ENCODE results near the gene MS4A8. TPM values are rescaled to one million over a fixed set of nuclear protein-coding genes. Genes with fewer than 3 reads are reported as not detected.

The MS4A8 gene
- total RNA-seq, 4 donors from 2014 or later, result 0.98 to 9.5 (median 2.1) TPM; not detected in 1

DNA sequence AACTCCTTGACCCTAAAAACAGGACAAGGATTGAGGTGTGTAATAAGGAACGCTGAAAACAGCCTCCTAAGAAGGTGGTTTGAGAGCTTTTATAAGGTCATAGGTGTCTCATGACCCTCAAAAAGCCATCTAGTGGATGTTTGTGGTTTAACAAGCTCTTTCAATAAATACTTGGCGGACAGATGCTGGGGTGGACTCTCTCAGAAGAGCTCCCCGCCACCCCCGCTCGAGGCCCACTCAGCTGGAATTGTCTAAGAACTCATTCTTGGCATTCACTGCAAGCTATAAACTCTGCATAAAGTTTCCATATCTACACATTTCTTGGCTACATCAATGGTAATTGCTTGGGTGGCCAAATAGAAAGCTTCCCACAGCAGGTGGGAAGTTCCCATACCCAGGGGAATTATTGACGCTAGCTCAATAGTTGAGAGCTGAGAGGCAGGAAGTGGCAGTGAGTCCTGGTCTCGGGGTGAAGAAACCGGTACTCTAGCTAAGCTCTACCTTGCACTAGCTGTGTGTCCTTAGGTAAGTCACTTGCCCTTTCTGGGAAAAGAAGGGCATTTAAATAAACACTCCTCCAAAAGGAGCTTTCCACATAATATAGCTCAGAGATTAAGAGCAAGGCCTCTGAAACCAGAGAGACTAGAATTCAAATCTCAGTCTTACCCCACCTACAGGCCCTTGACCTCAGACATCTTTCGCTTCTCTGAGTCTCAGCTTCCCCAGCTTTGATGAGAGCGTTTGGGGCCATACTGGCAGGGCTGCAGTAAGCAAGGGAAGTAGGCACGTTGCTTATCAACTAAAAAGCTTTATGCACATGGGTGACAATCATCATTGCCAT, 63.7 kb downstream of the MS4A8 start:
- H3K27me3 ChIP-seq, result no peaks in the 10 kb centered on the region
- H3K36me3 ChIP-seq, result no peaks in the 10 kb centered on the region
- DNase-seq, result no peak
- H3K9me3 ChIP-seq, result no peaks in the 10 kb centered on the region
- H3K4me3 ChIP-seq, result no peak overlapping the region
- no peak overlapping the region for H3K27ac ChIP-seq
- intact Hi-C loops (cut with DNase I; ENCODE audit: low total_unique reads), result no loop called here
- TF ChIP-seq, protein P1, sequence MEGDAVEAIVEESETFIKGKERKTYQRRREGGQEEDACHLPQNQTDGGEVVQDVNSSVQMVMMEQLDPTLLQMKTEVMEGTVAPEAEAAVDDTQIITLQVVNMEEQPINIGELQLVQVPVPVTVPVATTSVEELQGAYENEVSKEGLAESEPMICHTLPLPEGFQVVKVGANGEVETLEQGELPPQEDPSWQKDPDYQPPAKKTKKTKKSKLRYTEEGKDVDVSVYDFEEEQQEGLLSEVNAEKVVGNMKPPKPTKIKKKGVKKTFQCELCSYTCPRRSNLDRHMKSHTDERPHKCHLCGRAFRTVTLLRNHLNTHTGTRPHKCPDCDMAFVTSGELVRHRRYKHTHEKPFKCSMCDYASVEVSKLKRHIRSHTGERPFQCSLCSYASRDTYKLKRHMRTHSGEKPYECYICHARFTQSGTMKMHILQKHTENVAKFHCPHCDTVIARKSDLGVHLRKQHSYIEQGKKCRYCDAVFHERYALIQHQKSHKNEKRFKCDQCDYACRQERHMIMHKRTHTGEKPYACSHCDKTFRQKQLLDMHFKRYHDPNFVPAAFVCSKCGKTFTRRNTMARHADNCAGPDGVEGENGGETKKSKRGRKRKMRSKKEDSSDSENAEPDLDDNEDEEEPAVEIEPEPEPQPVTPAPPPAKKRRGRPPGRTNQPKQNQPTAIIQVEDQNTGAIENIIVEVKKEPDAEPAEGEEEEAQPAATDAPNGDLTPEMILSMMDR (IDR thresholded peaks at IDR 0.05), result no peak
- no peak for TF ChIP-seq POLR2A (IDR thresholded peaks at IDR 0.05)
- H3K4me1 ChIP-seq, result no peaks in the 10 kb centered on the region

DNA sequence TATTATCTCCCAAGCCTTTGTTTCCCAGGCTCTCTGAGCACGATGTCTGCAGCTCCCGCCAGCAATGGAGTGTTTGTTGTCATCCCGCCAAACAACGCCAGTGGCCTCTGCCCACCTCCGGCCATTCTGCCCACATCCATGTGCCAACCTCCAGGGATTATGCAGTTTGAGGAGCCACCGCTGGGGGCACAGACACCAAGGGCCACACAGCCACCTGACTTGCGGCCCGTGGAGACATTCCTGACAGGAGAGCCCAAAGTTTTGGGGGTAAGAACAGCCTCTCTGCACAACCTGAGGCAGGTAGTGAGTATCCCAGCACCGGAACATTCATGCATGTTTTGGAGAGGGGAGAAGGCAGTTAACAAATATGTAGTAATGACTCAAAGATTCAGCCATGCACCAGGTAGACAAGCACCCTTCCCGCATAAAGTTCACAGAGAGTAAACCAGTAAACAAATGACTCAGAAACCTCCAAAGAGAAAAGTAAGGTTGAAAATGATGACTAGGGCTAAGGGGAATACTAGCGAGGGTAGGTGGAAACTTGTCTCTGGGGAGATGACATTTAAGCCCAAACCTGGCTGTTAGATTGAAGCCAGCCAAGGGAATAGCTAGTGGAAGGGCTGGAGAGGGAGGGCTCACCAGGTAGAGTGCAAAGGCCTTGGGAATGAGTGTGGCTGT, 64.4 kb downstream of the MS4A8 start:
- Histone ChIP-seq H3K4me3 (no peak overlapping the region), H3K36me3 (no peaks in the 10 kb centered on the region), H3K27me3 (no peaks in the 10 kb centered on the region), H3K4me1 (no peaks in the 10 kb centered on the region), H3K9me3 (no peaks in the 10 kb centered on the region), H3K27ac (no peak overlapping the region)
- TF ChIP-seq, protein P1 (IDR thresholded peaks at IDR 0.05), result no peak
- no peak for TF ChIP-seq POLR2A (IDR thresholded peaks at IDR 0.05)
- no peak for DNase-seq
- intact Hi-C loops (cut with DNase I; ENCODE audit: low total_unique reads), result no loop called here

DNA sequence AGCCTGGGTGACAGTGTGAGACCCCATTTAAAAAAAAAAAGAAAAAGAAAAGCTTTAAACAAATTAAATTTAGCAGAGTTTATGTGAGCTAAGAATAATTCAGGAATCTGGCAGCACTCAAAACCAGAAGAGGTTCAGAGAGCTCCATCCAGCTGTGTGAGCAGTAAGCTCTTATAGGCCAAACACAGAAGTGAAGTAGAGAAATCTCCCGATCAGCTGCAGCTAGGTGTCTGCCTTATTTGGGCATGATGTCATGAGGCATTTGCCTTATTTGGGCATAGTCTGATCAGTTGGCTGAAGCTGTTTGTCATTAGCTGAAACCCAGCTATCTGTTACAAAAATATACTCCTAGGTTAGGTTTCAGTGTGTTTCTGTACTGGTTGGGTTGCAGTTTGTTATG, 65.5 kb downstream of the MS4A8 start:
- Histone ChIP-seq H3K27me3 (no peaks in the 10 kb centered on the region), H3K9me3 (no peaks in the 10 kb centered on the region), H3K36me3 (no peaks in the 10 kb centered on the region), H3K27ac (no peak overlapping the region), H3K4me1 (no peaks in the 10 kb centered on the region), H3K4me3 (no peak overlapping the region)
- DNase-seq, result no peak
- TF ChIP-seq, protein P1 (IDR thresholded peaks at IDR 0.05), result no peak
- TF ChIP-seq POLR2A (IDR thresholded peaks at IDR 0.05), result no peak
- intact Hi-C loops (cut with DNase I; ENCODE audit: low total_unique reads), result no loop called here

- H3K27me3 ChIP-seq, result no peaks in the 10 kb centered on the region
- H3K9me3 ChIP-seq, result no peaks in the 10 kb centered on the region
- no peak for DNase-seq
- no peaks in the 10 kb centered on the region for H3K4me1 ChIP-seq
- intact Hi-C loops (cut with DNase I; ENCODE audit: low total_unique reads), result no loop called here
- H3K4me3 ChIP-seq, result no peak overlapping the region
- no peak overlapping the region for H3K27ac ChIP-seq
- TF ChIP-seq POLR2A (IDR thresholded peaks at IDR 0.05), result no peak
- TF ChIP-seq, protein P1 (IDR thresholded peaks at IDR 0.05), result no peak
- H3K36me3 ChIP-seq, result no peaks in the 10 kb centered on the region
Observed at GRCh38 chr11:60765355-60765754, 65.9 kb downstream of the MS4A8 start.

Other genes with a start within 250 kb of the MS4A8 start
- 1 to 10 TPM in 1 of 4 donors, under 1 TPM in 2, not detected in 1; 0.12 to 1.9 (median 0.59) TPM for gene MS4A1, start 243.8 kb upstream of the MS4A8 start, total RNA-seq
- not detected for gene MS4A12, start 206.8 kb upstream of the MS4A8 start, total RNA-seq
- not detected for gene MS4A13, start 184.2 kb upstream of the MS4A8 start, total RNA-seq
- not detected for gene MS4A18, start 25.1 kb downstream of the MS4A8 start, total RNA-seq
- gene MS4A15, start 57.3 kb downstream of the MS4A8 start, total RNA-seq, result not detected
- not detected for gene MS4A10, start 85.7 kb downstream of the MS4A8 start, total RNA-seq
- 10 to 100 TPM in 1 of 4 donors, 1 to 10 TPM in 3; 7.4 to 23.0 (median 8.3) TPM for gene CCDC86, start 142.5 kb downstream of the MS4A8 start, total RNA-seq
- 1 to 10 TPM in 1 of 4 donors, under 1 TPM in 2, not detected in 1; 0.21 to 4.6 (median 0.49) TPM for gene PTGDR2, start 156.3 kb downstream of the MS4A8 start, total RNA-seq
- gene ZP1, start 167.9 kb downstream of the MS4A8 start, total RNA-seq, result not detected
- gene PRPF19, start 207.0 kb downstream of the MS4A8 start, total RNA-seq, result 10 to 100 TPM; 19.4 to 70.1 (median 50.2) TPM
- gene TMEM109, start 214.5 kb downstream of the MS4A8 start, total RNA-seq, result 100 to 1,000 TPM in 1 of 4 donors, 10 to 100 TPM in 3; 37.1 to 155 (median 75.3) TPM
- gene TMEM132A, start 224.8 kb downstream of the MS4A8 start, total RNA-seq, result 10 to 100 TPM in 2 of 4 donors, under 1 TPM in 2; under 0.01 to 47.7 (median 7.7) TPM

Measured in uterus (tissue), 4 donors.